ENCODE results near the gene MAGI2.

The MAGI2 gene

DNA sequence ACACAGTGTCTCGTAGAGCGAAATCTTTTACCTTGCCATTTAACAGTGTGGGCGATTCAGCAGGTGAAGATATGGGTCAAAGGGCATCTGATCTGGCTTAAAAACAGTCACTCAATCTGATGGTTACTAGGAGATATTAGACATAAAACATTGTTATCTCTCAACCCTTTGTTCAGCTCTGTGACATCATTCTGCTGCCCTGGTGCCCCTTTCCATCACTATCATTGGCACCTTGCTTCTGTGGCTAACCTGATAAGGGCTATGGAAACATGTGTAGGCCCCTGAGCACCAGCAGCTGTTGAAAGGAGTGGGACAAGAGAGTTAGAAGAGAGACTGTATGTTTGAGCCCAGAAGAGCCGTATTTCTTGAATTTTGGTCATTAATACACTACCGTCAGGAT is 1004.6 kb downstream of the MAGI2 start:
- peak; percentile 9 for DNase-seq

DNA sequence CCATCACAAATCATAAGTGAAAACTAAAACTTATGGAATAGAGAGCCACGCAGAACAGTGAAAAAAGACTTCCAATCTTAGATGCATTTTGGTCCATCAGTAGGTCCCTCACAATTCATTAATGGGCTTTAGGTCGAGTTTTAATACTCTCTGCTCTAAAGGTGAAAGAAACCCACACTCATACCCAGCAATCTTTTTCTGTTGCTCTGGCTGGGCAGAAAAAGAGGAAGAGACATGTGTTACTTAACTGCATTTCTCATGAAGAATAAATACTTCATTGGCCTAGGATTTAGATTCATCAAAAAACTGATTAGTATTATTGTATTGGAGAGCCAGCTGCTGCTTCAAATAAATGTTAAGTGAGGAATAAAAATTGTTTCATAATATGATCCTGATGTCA is 1009.2 kb downstream of the MAGI2 start:
- no peak for DNase-seq

DNA sequence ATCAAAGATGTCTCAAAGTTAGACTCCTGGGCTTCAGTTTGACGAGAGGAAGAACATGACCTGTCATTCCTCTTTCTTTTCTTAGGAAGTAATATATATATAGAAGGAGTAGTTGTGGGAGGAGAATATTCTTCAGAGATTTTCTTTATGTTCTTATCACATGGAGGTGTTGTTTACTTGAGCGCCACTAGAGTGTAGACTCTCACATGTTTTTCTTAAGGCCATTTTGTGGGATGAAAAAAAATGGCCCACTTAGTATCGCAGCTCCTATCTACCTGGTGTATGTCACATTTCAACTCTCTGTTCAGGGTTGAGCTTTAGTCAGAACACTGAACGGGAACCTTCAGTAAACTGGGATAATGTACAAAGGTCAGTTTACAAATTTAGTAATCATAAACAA is 1009.7 kb downstream of the MAGI2 start:
- peak; percentile 41 for DNase-seq

DNA sequence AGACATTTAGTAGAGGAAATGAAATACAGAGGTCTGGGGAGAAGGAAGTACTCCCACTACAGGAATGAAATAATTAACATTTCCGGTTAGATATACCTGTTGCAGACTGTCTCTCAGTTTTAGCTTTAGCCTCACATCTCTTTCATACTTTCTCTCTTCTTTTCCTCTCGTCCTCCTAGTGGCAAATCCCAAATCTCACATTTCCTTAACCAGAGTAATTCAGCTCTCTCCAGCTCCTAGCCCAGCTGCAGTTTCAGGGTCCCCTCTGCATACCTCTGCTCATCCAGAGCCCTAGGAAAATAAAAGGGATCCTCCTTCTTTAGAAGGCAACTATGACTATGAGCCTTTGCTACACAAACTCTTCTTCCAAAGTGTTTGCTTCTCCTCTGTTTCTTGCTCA is 1011.7 kb downstream of the MAGI2 start:
- peak; percentile 78 for DNase-seq

DNA sequence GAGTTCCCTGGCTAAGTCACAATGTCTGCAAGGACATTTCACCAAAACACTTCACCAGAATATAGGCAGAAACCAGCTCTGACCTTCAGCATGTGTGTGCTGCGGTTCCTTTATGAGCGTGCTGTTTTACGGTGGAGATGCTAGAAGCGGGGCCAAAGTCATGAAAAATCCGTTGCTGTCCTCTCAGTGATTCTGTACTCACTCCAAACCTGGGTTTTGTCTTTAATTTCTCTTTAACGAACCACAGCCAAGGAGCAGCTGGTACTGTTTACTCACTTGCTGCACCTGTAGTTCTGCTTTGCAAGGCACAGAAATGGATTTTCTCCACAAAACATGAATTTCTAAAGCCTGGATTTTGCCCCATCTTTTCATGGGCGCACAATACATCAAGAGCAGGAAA is 1015.0 kb downstream of the MAGI2 start:
- DNase-seq: peak; percentile 52

DNA sequence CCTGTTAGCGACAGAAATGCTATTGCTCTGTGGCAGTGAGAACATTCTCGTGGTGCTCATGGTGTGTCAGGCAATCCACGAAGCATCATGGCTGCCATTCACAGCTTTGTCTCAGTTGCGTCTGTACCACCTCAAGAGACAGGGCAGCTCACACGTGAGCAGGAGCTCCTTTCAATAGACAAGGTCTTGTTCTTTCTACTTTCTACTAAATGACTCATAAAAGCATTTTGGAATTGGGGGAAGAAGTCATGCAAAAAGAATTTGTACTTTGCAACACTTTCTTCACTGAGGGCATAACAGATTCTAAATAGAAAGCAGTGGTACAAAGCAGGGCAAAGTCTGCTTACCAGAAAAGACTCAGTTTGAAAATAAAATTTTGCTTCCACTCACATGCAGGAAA is 1016.3 kb downstream of the MAGI2 start:
- DNase-seq: no peak

DNA sequence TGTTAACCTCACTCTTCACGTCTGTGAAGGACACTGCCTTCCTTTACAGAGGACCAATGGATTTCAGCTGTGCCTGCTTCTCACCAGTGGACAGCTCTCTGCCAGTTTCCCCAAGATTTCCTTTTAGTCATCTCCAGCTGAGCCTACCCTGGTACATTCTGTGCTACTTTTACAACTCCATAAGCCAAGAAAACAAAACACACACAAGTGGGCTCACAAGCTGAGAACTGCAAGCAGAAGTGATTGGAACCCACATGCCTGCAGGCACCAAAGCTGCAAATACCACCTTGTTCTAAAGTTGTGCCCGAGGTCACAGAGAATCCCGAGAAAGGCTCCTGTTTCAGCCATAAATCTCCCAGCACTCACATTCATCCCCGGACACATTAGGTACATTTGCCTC is 1018.1 kb downstream of the MAGI2 start:
- no peak for DNase-seq

DNA sequence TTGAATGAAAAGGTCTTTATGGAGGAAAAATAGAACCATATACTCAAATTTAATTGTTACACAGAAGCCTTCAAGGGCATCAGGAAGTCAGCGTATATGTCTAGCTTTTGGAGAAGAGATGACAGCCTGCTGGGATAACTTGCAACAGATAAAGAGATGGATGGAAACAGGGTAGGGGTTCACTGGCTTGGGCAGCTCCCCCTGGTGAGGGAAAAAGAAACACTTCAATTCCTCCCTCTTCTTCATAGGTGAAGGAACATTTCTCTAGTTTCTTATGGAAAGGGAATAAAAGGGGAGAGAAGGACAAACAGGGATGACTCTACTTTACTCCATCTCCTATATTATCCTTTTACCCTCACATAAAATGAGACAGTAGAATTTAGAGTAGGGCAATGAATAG is 1019.2 kb downstream of the MAGI2 start:
- DNase-seq: no peak

DNA sequence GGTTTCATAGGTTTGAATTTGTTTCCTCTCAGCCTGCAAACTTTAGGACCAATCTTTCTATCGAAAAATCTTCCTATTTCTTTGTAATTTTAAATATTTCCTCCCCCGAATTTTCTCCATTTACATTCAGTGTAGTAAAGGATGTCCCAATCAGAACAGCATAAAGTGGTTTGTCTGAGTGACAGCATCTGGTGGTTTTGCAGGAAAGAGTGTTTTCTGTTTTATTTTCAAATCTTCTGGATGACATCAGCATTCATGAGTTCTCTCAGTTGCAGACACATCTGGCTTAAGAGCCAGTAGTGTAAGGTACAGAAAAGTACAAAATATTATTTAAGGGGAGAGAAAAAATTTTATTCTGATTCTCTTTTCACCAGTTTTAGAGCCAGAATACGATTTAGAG is 1020.0 kb downstream of the MAGI2 start:
- no peak for DNase-seq

DNA sequence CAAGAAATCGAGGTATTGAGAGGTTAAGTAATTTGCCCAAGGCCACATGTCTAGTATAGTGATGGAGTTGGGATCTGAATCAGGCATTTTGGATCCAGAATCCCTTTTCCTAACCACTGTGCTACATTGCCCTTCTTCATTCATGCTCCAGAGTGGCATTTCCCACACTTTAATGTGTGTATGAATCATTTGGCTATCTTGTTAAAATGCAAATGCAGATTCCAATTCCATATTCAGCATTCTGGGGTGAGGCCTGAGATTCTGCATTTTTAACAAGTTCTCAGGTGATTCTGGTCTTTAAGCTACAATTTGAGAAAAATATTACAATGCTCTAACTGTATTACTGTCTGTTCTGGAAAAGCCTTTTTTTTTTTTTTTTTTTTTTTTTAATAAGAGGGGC is 1023.6 kb downstream of the MAGI2 start:
- no peak for DNase-seq

DNA sequence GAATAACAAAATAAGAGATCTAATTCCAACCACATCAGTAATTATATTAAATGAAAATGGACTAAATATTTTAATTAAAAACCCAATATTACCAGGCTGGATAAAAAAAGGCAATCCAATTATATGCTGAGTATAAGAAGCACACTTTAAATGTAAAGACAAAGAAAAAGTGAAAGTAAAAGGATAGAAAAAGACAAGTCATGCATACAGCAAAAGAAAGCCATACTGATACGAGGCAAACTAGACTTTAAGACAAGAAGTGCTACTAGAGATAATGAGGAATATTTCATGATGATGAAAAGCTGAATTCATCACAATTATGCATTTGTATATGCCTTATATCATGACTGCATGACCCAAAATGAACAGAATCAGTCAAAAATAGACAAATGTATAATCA is 1026.3 kb downstream of the MAGI2 start:
- no peak for DNase-seq

DNA sequence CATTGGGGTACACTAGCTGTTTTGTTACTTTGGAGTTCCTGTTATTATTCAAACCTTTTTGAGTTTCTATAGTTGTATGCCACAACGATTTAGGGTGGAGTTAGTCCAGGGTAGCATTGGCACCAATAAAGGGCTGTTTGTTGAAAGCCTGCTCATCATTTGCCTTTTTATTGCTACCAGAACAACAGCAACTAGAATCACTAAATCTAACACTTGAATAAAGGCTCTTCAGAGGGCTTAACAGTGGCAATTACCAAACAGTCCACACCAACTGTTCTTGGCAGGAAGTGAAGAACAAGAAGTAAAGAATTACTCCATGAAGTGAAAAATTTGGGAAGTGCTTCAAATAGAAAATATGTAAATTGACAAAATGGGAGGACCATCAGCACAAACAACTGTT is 1033.5 kb downstream of the MAGI2 start:
- no peak for DNase-seq

DNA sequence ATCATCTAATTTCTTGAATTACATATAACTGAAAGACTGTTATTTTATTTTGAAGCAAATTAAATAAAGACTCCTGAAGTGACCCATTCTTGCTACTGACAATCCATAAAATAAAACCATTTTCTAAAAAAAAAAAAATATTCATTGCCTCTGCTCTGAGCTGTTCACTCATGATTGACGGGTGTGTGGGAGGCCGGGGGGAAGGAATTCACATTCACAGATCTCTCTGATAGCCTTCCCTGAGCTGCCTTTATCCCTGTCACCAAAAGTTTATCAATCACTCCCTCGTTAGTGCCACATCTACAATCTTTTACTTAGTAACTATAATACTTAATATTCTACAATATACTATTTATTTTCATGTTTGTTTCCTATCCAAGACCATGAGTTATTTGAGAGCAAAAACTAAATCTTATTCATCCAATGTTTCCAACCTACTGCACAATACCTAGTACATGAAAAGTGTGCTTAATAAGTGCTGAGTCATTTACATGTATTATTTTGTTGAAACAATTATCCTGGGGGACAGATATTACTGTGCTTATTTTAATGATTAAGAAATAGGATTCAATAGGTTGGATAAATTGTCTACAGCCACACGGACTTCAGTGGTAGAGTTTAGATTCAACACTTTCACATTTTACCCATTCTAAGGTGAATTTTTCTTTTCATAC is 1036.2 kb downstream of the MAGI2 start:
- no peak for DNase-seq

DNA sequence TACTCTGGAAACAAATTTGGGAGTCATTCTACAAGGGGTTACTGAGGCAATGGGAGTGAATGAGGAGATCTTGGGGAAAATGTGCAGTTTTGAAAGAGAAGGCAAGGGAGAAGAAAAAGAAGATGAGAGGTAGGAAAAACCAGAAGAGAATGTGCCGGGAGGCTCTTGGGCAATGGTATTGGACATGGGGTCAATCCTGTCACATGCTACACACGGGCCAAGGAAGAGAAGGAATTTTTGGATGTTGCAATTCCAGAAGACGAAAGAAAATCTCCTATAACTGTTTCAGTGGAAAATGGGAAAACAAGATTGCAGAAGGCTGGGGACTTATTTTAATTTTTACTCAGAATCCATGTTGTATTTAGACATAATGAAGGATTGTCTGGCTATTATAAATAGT is 1039.9 kb downstream of the MAGI2 start:
- no peak for DNase-seq

DNA sequence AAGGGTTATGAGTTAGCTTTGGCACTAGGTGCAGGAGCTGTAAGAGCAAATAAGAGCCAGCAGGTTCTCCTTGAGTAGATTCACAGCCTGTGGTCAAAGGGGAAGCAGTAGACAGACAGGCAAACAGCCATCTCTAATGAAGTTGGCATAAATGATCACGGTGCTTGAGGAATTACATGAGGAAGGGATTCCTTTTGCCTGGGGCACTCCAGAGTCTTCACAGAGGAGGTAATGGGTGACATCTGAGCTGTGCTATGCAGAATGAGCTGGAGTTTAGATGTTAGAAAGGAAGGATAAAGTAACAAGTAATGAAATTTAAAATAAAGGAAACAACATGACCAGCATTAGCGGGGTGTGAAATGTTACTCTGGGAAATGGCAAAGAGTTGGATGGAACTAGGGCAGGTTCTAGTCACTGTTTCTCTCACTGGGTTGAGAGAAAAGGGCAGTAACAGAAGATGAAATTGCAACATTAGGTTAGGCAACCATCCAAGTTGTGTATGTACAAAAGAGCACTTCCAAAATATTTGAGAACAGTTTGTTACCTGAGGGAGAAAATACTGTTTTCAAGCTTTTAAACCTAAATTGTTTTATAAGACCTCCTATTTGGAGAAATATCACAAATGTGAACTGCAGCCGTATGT is 1041.1 kb downstream of the MAGI2 start:
- DNase-seq: no peak

DNA sequence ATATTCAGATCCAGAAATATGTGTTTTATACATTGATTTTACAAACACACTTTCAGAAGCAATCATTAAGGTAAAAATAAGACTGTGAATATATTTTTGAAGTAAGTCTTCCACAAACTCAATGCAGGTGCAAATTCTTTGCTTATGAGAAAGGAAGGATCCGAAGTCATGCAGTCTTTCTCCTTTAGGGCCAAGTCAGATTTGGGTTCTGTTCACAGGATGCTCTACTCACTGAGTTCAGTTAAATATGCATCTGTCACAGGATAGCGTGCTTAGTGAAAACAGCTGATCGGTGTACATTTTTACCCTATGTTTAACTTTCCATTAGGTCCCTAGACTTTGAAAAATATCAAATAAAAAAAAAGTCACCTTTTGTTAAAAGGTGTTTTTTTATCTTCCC is 1046.4 kb downstream of the MAGI2 start:
- DNase-seq: no peak

DNA sequence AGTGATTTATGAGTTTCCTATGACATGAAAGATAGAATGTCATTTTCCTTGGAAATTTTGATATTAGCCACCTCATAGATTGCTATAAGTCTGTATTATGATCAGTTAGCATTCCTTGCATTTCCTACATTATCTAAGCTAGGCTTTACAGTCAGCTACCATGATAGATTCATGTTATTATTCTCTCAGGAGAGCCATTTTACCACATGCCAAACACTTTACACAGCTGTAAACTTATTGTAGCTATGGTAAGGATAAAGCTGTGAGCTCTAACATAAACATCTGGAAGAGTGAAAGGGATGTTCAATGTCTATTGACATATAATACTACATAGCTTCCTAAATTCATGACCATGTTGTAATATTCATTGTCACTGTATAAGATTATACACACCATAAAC is 1046.9 kb downstream of the MAGI2 start:
- DNase-seq: no peak

DNA sequence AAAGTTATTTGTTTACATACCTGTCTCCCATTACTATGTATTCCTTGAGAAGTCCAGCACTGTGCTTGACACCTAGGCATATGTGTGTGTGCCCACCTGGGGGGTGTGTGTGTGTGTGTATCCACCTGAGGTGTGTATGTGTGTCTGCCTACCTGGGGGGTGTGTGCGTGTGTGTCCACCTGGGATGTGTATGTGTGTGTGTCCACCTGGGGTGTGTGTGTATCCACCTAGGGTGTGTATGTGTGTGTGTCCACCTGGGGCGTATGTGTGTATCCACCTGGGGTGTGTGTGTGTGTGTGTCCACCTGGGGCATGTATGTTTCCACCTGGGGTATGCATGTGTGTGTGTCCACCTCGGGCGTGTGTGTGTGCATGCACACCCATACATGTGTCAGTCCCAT is 1051.4 kb downstream of the MAGI2 start:
- DNase-seq: no peak

DNA sequence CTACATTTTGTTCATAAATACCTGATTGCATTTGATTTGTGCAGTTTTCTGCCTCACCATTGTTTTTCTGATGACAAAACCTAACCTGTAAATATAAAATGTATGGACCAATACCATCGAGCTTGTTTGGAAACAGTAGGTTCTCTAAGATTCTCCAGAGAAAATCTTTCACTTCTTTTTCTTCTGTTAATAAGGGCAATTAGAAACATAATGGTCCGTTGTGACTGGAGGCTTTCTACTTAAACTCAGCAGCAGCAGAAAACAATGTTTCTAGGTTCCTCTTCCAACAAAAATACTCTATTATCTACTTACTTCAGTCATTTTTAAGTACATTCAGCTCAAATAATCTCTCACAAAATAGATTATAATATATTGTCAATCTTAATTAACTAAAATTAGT is 1053.4 kb downstream of the MAGI2 start:
- DNase-seq: no peak

DNA sequence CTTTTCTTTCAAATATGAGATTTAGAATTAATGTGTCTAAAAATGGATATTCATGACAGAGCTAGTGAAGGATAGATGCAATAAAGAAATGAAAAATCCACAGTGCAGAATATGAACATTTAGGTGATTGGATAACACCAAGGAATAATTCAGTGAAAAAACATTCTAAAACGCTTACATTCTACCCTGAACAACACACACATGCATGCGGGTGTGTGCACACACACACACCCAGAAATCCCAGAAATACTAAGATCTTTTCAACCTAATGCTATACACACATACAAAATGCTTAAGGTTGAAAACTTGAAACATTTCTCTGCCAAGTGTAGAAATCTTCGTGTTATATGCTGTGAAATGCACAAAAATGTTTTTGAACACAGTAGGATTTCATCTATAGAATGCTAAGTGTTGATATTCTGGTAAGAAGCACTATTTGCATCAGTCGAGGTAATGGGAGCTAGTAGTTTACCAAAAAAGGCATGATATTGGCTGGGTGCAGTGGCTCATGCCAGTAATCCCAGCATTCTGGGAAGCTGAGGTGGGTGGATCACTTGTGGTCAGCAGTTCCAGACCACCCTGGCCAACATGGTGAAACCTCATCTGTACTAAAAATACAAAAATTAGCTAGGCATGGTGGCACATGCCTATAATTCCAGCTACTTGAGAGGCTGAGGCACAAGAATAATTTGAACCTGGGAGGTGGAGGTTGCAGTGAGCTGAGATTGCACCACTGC is 1054.3 kb downstream of the MAGI2 start:
- DNase-seq: no peak

DNA sequence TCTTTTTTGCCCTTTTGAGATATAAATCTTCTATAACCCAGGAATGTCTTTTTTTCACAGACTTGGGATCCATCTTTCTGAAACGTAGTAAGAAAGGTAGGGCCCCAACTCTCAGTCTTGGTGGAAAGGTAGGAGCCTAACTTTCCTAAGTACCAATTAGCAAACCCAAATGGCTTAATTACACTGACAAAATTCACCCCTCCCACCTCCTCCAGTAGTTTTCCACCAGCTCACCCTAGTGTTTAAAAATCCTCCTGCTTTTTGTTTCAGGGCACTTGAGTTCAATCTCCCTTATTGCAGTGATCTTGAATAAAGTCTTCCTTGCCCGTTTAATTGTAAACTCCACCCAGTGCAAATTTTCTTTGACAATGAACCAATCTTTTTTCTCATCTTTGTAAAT is 1054.9 kb downstream of the MAGI2 start:
- no peak for DNase-seq

DNA sequence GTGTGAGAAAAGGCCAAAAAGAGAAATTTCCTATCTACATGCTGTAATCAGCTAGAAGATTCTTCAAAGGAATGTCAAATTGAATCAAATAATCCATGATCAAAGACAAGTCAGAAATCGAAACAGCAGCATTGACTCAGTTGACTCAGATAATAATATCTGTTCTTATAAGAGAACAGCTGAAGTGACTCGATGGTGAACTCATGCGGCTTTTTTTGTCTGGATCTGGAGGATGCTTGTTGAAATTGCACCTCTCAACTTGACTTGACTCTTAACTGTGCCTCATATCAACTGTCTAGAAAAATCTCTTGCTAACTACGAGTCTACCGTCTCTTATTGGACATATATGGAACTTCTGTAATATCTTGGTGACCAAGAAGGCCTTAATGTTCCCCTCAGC is 1055.4 kb downstream of the MAGI2 start:
- DNase-seq: no peak

DNA sequence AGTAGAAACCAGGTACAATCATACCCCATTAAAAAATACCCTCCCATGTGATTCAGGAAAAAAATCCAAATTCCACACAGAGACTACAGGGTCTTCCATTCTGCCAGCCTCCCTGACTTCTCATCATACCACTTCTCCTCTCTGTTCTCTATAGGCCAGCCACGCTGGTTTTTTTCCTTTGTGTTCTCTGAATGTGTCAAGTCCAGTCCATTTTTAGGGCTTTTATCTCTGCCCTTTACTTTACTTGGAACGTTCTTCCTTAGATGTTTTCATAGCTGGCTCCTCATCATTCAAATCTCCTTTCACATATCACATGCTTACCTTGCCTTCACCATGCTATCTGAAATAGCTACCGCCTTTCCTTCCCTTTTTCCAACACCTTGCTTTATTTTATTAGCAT is 1057.3 kb downstream of the MAGI2 start:
- DNase-seq: no peak

DNA sequence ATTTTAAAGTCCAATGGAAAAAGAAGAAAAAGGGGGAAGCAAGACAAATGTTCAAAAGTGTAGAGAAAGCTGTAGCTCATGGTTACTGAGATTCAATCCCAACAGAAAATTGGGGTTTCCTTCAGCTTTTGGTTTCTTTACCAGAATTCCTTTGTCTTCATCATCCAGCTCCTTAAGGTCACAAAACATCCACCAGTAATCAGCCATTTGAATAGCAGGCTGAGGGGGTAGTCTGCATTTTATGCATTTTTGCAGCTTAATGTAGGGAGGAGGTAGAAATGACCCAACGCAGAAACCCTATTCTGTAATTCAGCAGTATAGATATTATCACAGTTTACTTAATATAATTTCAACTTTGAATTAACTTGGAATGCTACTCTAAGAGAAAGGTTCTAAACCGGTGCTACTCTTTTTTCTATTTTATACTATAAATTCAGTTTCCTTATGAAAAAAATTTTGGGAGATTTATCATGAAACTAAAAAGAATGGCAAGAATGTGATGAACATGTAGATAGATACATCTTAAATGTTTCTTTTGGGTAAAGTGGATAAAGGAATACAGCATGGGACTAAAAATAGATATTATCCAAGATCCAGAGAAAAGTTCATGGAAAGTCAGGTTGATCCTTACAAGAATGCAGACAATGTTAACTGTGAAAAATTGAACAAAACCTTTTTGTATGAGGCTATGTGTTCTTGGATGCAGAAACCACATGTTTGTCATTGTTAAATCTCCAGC is 1058.0 kb downstream of the MAGI2 start:
- no peak for DNase-seq

Data from NCI-H2171 treated with DMSO at 0.1 percent for 48 hours (cell line).